ENCODE results near the gene ITPR2.

- TF ChIP-seq CHD2 (IDR thresholded peaks at IDR 0.05; ENCODE audit: low read length, partially characterized antibody) (no peak), CTCF (IDR thresholded peaks at IDR 0.05) (no peak), PBX3 (IDR thresholded peaks at IDR 0.05) (peak; percentile 43; the same call in 1 of the 2 replicates), GATA2 (CRISPR knock-in tag; IDR thresholded peaks at IDR 0.05) (no peak), FOSL2 (IDR thresholded peaks at IDR 0.05; ENCODE audit: borderline replicate concordance, low read depth) (peak; percentile 39; the same call in 1 of the 2 replicates), ZBTB33 (IDR thresholded peaks at IDR 0.05; ENCODE audit: borderline replicate concordance, low read depth) (no peak), EZH2phosphoT487 (IDR thresholded peaks at IDR 0.05; ENCODE audit: borderline replicate concordance, low read depth) (no peak), NFIC (IDR thresholded peaks at IDR 0.05; ENCODE audit: borderline replicate concordance) (peak; percentile 40; the same call in 1 of the 2 replicates), MXI1 (IDR thresholded peaks at IDR 0.05; ENCODE audit: low read depth, low read length) (no peak), TAF1 (IDR thresholded peaks at IDR 0.05; ENCODE audit: borderline replicate concordance, low read depth, low read length) (no peak), NRF1 (IDR thresholded peaks at IDR 0.05; ENCODE audit: low read depth, low read length) (no peak)
These were observed 154.0 kb downstream of the ITPR2 start for GRCh38 chr12:26678697-26679660.
